NCI-H2227 (cell line): ENCODE results near the gene MAML1.
"Not testable (repeated sequence)": the region's sequence is repeated elsewhere in the genome, so short reads cannot be mapped to it uniquely, and the experiment has no call there.

Source experiments
- DNase-seq: peaks from one replicate; lab custom pipeline; 2025; ENCODE audit not compliant: unreplicated experiment; lab: John Stamatoyannopoulos, UW

Gene MAML1

GRCh38 chr5:179733772-179734126 is 1.1 kb downstream of the MAML1 start:
- DNase-seq, result no peak

DNA sequence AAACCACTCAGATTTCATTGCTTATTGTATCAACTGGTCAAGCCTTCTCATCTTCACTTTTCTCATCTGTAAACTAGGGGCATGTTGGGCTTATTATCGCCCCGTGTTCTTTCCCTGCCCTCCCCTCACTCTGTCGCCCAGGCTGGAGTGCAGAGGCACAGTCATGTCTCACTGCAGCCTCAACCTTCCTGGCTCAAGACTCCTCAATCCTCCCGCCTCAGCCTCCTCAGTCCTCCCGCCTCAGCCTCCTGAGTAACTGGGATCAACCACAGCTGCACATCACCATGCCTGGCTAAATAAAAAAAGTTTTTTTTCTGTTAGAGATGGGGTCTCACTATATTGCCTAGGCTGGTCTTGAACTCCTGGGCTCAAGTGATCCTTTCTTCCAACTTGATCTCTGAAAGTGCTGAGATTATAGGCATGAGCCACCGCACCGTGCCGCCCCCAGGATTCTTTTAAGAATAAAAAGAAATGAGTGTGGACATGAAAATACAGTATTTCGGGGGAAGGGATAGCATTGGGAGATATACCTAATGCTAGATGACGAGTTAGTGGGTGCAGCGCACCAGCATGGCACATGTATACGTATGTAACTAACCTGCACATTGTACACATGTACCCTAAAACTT is 2.0 kb downstream of the MAML1 start:
- DNase-seq, result no peak

GRCh38 chr5:179738742-179739141 is 6.1 kb downstream of the MAML1 start:
- no peak for DNase-seq

DNA sequence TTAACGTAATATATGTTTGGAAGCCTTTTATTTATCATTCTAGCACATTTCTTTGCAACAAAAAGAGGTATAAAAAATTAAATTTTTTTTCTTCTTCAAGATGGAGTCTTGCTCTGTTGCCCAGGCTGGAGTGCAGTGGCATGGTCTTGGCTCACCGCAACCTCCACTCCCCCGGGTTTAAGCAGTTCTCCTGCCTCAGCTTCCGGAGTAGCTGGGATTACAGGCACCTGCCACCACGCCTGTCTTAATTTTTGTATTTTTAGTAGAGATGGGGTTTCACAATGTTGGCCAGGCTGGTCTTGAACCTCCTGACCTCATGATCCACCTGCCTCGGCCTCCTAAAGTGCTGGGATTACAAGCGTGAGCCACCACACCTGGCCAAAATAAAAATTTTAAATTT is 11.5 kb downstream of the MAML1 start:
- DNase-seq, result not testable (repeated sequence)

GRCh38 chr5:179746872-179747271 is 14.2 kb downstream of the MAML1 start:
- no peak for DNase-seq

DNA sequence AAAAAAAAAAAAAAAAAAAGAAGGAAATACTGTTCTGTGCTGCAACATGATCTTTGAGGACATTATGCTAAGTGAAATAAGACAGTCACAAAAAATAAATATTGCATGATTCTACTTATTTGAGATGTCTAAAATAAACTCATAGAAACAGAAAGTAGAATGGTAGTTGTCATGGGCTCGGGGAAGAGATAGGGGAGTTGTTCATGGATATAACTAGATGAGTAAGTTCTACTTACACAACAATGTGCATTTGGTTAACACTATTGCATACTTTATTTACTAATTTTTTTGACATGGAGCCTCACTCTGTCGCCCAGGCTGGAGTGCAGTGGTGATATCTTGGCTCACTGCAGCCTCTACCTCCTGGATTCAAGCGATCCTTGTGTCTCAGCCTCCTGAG is 15.2 kb downstream of the MAML1 start:
- DNase-seq, result no peak

GRCh38 chr5:179749857-179750508 is 17.4 kb downstream of the MAML1 start:
- DNase-seq, result no peak

DNA sequence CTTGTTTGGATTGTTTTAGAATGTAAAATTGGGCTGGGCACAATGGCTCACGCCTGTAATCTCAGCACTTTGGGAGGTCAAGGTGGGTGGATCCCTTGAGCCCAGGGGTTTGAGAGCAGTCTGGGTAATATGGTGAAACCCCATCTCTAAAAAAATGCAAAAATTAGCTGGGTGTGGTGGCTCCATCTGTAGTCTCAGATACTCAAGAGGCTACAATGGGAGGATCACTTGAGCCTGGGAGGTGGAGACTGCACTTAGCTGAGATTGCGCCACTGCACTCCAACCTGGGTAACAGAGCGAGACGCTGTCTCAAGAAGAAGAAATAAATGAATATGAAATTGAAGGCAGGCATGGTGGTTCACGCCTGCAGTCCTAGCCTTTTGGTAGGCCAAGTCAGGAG is 21.3 kb downstream of the MAML1 start:
- peak; percentile 23 for DNase-seq

- no peak for DNase-seq
These were observed 22.4 kb downstream of the MAML1 start for GRCh38 chr5:179755022-179755421.

- no peak for DNase-seq
These were observed 26.3 kb downstream of the MAML1 start for GRCh38 chr5:179758955-179759354.

DNA sequence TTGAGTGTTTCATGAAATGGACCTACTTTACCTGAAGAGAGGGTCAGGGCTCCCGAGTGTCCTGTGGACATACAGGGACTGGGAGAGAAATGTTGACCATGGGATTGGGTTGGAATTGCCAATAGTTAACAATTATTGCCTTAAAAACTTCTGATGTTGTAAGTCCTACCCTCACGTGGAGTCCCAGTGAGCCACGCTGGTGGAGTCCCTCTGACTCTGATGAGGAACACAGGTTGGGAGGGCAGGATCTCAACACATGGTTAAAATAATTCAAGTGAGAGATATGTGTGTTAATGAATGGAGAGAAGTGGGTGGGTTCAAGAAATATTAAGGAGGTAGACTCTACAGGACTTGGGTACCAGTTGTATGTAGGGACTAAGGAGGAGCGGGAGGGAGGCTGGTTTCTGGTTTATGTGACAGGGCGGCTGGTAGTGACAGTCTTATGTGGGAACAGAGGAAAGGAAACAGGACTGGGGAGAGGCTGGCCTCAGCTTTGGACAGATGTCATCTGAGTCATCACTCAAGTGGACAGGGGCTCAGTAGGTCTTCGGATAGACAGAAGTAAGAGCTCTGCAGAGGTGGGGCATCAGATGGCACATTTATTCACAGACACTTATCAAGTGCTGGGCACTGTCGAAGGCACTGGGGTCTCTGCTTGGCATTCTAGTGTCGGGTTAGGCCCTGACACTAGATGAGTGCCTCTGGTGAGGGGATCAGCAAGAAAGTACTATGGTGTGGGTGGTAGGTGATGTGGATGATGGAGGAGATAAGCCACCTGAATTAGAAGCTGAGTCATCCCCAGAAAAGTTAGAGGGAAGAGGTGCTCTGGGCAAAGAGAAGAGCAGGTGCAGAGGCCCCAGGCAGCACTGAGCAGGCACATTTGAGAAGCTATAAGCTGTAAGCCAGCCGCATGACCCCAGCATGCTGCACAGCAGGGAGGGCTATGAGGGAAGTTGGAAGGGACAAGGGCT is 27.2 kb downstream of the MAML1 start:
- no peak for DNase-seq

DNA sequence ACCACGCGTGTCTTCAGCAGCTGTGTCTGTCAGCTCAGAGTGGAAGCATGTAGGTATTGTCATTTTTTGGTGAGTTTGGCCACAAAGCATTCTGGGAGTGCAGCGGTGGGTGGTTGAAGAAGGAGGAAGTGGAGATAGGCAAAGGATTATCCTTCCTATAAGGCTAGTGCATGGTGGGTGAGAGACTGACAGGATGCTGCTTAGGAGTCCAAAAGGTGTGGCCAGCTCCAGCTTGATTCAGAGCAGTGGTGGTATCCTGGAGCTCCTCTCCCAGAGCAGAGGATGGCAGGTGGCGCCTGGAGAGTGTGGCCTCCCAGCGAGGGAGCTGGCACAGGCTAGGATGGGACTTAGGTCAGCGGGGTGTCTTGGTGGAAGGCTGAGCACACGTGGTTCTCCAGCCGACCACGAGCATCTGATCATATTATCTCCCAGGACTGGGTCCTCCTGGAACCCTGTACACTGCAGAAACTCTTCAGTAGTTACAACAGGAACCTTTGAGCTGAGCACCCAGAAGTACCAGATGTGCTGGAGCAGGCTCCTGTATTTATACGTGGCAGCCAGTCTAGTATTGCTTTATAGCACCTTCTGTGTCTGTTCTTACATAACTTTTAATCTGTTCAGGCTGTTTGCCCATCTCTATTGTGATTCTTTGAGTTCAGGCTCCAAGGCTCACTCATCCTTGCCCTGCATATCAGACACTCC is 29.6 kb downstream of the MAML1 start:
- no peak for DNase-seq

DNA sequence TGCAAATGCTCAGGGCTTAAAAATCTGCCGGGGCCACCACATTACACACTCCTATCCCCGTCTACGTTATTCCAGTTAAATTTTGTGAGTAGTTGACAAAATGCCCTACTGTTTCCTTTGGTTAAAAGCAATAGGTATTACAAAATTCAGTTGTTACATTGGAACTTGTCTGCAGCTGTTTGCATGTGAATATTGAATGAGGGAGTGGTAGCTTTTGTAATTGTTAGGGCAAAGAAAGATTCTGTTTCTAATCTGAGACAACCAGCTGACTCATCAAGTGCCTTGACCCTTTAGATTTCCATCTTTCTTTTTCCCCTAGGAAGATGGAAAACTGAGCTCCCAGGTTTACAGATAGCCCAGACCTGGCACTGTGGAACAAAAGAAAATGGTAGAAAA is 30.2 kb downstream of the MAML1 start:
- no peak for DNase-seq

GRCh38 chr5:179763215-179763945 is 30.8 kb downstream of the MAML1 start:
- DNase-seq, result peak; percentile 38

DNA sequence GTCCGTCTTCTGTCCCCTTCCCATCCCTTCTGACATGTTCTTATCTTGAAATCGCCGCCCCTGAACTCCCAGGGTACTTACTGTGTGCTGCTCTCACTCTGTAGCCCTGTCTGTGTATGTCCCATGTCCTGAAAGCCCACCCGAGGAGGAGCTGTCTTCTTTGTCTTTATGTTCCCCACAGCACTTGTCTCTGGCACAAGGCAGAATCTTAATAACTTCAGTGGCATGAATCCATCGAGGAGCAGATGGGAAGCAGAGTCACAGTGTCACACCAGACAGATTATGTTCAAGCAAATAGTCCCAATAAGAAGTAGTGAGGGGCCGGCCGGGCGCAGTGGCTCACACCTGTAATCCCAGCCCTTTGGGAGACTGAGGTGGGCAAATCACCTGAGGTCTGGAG is 31.4 kb downstream of the MAML1 start:
- DNase-seq, result no peak

DNA sequence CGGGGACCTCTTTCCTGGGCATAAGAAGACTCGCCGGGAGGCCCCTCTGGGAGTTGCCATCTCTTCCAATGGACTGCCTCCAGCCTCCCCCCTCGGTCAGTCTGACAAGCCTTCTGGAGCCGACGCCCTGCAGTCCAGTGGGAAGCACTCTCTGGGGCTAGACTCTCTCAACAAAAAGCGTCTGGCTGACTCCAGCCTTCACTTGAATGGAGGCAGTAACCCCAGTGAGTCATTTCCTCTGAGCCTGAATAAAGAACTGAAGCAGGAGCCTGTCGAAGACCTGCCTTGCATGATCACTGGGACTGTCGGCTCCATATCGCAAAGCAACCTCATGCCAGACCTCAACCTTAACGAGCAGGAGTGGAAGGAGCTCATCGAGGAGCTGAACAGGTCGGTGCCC is 32.8 kb downstream of the MAML1 start:
- DNase-seq, result no peak

DNA sequence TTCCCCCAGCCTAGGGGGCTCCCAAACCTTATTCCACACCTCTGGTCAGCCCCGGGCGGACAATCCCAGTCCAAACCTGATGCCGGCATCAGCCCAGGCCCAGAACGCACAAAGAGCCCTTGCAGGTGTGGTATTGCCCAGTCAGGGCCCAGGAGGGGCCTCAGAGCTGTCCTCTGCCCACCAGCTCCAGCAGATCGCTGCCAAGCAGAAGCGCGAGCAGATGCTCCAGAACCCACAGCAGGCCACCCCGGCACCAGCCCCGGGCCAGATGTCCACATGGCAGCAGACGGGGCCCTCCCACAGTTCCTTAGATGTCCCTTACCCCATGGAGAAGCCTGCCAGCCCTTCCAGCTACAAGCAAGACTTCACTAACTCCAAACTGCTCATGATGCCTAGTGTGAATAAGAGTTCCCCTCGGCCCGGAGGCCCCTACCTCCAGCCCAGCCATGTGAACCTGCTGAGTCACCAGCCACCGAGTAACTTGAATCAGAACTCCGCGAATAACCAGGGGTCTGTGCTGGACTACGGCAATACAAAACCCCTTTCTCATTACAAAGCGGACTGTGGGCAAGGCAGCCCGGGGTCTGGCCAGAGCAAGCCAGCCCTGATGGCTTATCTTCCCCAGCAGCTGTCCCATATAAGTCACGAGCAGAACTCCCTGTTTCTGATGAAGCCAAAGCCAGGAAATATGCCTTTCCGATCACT is 33.6 kb downstream of the MAML1 start:
- no peak for DNase-seq

DNA sequence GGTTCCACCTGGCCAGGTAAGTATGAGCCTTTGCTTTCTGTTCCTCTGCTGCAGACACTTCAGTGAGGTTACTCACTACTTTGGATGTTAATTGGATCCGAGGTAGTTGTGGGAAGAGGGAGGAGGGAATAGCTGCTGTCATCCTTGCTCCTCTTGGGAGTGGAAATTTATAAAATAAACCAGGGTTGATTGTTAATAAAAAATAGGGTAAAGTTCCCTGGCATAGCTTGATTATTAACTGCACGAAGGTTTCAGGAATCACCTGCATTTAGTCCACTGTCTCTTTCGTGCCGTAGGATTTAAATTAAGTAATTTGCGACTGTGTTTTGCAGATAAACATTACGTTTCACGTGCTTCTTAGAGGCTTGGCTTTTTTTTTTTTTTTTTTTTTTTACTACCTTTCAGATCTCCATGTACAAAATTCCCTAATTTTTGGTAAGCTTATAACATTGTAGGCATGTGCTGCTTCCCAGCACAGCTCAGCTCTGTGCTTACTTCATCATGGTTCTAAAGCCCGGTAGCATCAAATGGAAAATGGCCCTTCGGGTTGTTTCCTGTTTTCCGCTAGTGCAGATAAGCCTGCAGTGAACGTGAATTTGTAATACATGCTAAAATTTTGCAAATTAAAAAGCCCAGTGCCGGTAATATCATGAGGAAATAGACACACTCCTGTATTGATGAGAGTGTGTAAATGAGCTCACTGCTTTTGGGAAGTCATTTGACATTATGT is 34.3 kb downstream of the MAML1 start:
- no peak for DNase-seq

GRCh38 chr5:179767496-179768100 is 35.0 kb downstream of the MAML1 start:
- DNase-seq, result no peak
